Activated T-helper 1 cell treated with anti-CD3 and anti-CD28 coated beads, Interleukin-12 subunit alpha, Interleukin-12 subunit beta, Interleukin-2, Interleukin-4 antibody, amounts not matched to agents 30 ng/mL and 10 ng/mL and 1 ng/mL, durations not matched to agents 14 hours and 24 hours and 36 hours (primary cell): ENCODE measurements around the gene IFT88. TPM values are rescaled to one million over a fixed set of nuclear protein-coding genes. Genes with fewer than 3 reads are reported as not detected.

Source experiments
- DNase-seq: peaks from one replicate; pipeline ENCODE4 v3.0.0; 2021; ENCODE audit warnings: low spot score
- H3K27ac Mint-ChIP-seq: one replicate; pipeline ENCODE4 v1.8.0; 2021; ENCODE audit warnings: mild to moderate bottlenecking, mixed read lengths
- H3K27me3 Mint-ChIP-seq: one replicate; pipeline ENCODE4 v1.8.0; 2022; ENCODE audit warnings: mild to moderate bottlenecking, moderate library complexity, mixed read lengths; ENCODE audit not compliant: insufficient read depth
- H3K36me3 Mint-ChIP-seq: one replicate; pipeline ENCODE4 v1.8.0; 2021; ENCODE audit warnings: low read depth, mixed read lengths
- H3K4me1 Mint-ChIP-seq: one replicate; pipeline ENCODE4 v1.8.0; 2021; ENCODE audit warnings: low read depth, mixed read lengths
- H3K4me3 Mint-ChIP-seq: one replicate; pipeline ENCODE4 v1.8.0; 2021; ENCODE audit warnings: mild to moderate bottlenecking, moderate library complexity, mixed read lengths
- H3K9me3 Mint-ChIP-seq: one replicate; pipeline ENCODE4 v1.8.0; 2021; ENCODE audit warnings: mixed read lengths
- intact Hi-C: fragments of 100-400 bp; cut with micrococcal nuclease; formaldehyde crosslinking; loops from one replicate; pipeline ENCODE4 v1.15.1; 2024
- total RNA-seq: library from RNA; stranded (reverse); gene quantifications from 2 replicates; pipeline ENCODE4 v1.2.3, GENCODE V29; 2022

IFT88 gene
- total RNA-seq, 1 donor from 2014 or later: 1.5 TPM

- Mint-ChIP-seq H3K9me3 (no peaks in the 10 kb centered on the region), H3K4me3 (no peak overlapping the region), H3K4me1 (no peaks in the 10 kb centered on the region), H3K27ac (no peak overlapping the region), H3K36me3 (no peaks in the 10 kb centered on the region), H3K27me3 (no peaks in the 10 kb centered on the region)
- no peak for DNase-seq
- intact Hi-C loops: no loop called here
Observed at GRCh38 chr13:20686863-20687579, 120.1 kb downstream of the IFT88 start.

DNA sequence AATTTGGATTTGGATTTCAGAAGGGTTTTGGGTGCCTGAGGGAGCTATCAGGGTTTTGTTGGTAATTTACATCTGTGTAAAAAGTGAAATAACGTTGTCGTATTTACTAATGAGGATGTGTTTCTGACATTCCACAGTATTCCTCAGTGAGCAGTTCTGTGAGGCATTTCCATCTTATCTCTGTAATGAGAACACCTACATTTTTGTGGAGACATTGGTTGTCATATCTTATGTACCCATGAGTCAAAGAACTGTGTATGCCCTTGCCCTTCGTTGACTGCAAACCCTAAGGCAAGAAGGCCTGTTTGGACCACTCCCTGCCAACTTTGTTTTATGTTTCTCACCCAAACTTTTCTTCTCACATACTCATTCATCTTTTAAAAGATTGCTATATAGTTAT lies 122.3 kb downstream of the IFT88 start:
- Mint-ChIP-seq H3K4me3 (no peak overlapping the region), H3K9me3 (no peaks in the 10 kb centered on the region), H3K4me1 (no peaks in the 10 kb centered on the region), H3K36me3 (no peaks in the 10 kb centered on the region), H3K27ac (no peak overlapping the region), H3K27me3 (no peaks in the 10 kb centered on the region)
- no peak for DNase-seq
- intact Hi-C loops: no loop called here

- Mint-ChIP-seq H3K9me3 (no peaks in the 10 kb centered on the region), H3K4me1 (no peaks in the 10 kb centered on the region), H3K27me3 (peaks cover 13% of the 10 kb centered on the region), H3K27ac (no peak overlapping the region), H3K36me3 (no peaks in the 10 kb centered on the region), H3K4me3 (no peak overlapping the region)
- intact Hi-C loops: no loop called here
- DNase-seq: no peak
Observed at GRCh38 chr13:20691616-20692015, 124.7 kb downstream of the IFT88 start.

GRCh38 chr13:20696073-20696472 lies 129.1 kb downstream of the IFT88 start:
- Mint-ChIP-seq H3K27ac (no peak overlapping the region), H3K4me1 (no peaks in the 10 kb centered on the region), H3K4me3 (no peak overlapping the region), H3K27me3 (peaks cover 34% of the 10 kb centered on the region), H3K36me3 (no peaks in the 10 kb centered on the region), H3K9me3 (no peaks in the 10 kb centered on the region)
- no peak for DNase-seq
- intact Hi-C loops: no loop called here

GRCh38 chr13:20699715-20700114 lies 132.8 kb downstream of the IFT88 start:
- Mint-ChIP-seq H3K36me3 (no peaks in the 10 kb centered on the region), H3K27ac (no peak overlapping the region), H3K27me3 (peaks cover 55% of the 10 kb centered on the region), H3K4me3 (no peak overlapping the region), H3K9me3 (no peaks in the 10 kb centered on the region), H3K4me1 (peaks cover 5% of the 10 kb centered on the region)
- intact Hi-C loops: loop anchor here (10.0 kb wide), 2 partner anchors 285 to 475 kb away; partner anchors contain the start of genes MRPL57 and SKA3
- no peak for DNase-seq

- H3K4me1 Mint-ChIP-seq: peaks cover 5% of the 10 kb centered on the region
- peaks cover 55% of the 10 kb centered on the region for H3K27me3 Mint-ChIP-seq
Observed at GRCh38 chr13:20700288-20700687, 133.3 kb downstream of the IFT88 start.

DNA sequence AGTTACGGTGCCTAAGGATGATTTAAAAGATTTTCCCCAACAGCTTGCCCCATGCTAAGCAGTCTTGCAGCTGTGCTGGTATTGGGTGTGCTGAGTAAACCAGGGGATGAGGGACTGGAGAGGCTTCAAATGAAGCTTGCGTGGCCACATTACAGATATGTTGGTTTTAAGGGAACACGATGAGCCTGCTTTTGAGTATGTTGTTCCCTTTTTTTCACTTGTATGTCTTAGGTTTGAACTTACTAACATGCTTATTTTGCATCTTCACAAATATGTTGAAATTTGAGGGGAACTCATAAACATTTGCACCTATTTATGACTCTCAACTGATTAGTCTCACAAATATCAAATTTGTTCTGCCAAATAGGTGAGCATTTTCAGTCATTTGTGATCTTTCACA lies 134.5 kb downstream of the IFT88 start:
- Mint-ChIP-seq H3K4me1 (peaks cover 5% of the 10 kb centered on the region), H3K9me3 (no peaks in the 10 kb centered on the region), H3K4me3 (no peak overlapping the region), H3K36me3 (no peaks in the 10 kb centered on the region), H3K27me3 (peaks cover 49% of the 10 kb centered on the region), H3K27ac (no peak overlapping the region)
- intact Hi-C loops: loop anchor here (10.0 kb wide), 2 partner anchors 287 to 473 kb away; partner anchors contain the start of genes MRPL57 and SKA3
- DNase-seq: no peak

More at GRCh38 chr13:20700288-20700687, 133.3 kb downstream of the IFT88 start:
- intact Hi-C loops: loop anchor here (10.0 kb wide), 2 partner anchors 285 to 475 kb away; partner anchors contain the start of genes MRPL57 and SKA3
- H3K4me3 Mint-ChIP-seq: no peak overlapping the region
- no peaks in the 10 kb centered on the region for H3K36me3 Mint-ChIP-seq
- H3K27ac Mint-ChIP-seq: no peak overlapping the region
- no peaks in the 10 kb centered on the region for H3K9me3 Mint-ChIP-seq
- DNase-seq: no peak

DNA sequence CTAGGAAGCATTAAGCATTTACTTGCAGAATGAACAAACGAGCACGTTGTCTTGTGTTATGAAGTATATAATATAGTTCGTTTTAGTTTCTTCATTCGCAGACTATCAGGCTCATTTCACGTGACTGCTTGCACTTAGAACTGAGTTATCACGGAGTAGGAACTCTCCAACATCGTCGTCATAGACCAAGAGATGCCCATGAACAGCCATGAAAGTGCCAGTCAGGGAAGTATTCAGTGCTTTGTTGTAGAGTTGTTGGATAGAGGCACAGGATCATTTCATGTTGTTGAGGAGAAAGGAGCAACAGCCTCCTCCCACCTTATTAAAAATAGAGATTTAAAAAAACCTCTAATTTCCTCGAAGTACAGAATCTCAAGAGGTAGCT lies 135.6 kb downstream of the IFT88 start:
- Mint-ChIP-seq H3K27ac (no peak overlapping the region), H3K36me3 (no peaks in the 10 kb centered on the region), H3K9me3 (no peaks in the 10 kb centered on the region), H3K27me3 (peaks cover 43% of the 10 kb centered on the region), H3K4me1 (peaks cover 5% of the 10 kb centered on the region), H3K4me3 (peak overlapping the region; percentile 91)
- DNase-seq: no peak
- intact Hi-C loops: loop anchor here (2.0 to 10.0 kb wide), 5 partner anchors 136 to 472 kb away; partner anchors contain the start of genes CRYL1, IFT88, MRPL57 and SKA3

DNA sequence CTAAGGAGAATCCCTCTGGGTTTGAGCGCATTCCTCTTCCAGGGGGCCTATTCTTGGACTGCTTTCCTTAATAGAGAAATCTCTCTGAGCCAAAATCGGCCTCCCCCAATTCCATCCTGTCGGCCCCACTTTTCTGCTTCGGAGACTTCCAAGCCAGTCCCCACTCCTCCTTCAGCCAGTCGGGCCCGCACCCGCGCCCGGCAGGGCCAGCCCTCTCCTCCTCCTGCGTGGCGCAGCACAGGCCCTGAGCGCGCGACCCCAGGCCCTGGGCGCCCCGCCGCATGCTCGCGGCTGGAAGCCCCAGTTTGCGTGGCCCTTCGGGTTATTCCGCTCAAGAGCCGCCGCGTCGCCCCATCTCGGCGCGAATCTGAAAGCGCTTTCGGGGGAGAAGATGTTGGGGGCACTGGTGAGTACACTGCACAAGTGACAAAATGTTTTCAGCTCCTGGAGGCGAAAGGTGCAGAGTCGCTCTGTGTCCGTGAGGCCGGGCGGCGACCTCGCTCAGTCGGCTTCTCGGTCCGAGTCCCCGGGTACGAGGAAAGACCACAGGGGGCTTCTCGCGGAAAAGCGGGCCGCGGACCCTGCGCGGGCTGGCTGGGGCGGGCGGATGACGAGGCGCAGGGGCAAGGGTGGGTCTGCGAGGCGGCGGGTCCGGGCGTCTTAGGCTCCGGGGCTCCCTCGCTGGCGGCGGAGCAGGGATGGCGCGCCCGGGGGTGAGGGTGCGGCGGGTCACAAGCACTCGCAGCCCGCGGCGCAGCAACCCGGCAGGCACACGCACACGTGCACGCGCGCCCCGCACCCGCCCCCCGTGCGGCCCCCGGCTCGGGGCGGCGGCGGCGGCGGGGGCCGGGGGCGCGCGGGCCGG lies 136.2 kb downstream of the IFT88 start, which contains the start of gene IL17D:
Gene IL17D, plus strand, starts transcription at position 785 of the 865 bp plus-strand sequence. CDS start 303 bp downstream, outside the sequence.
- H3K4me1 Mint-ChIP-seq: peaks cover 5% of the 10 kb centered on the region
- peak within 1 kb of the TSS; percentile 91 for H3K4me3 Mint-ChIP-seq
- no peaks in the 10 kb centered on the region for H3K9me3 Mint-ChIP-seq
- peaks cover 38% of the 10 kb centered on the region for H3K27me3 Mint-ChIP-seq
- intact Hi-C loops: loop anchor here (2.0 to 10.0 kb wide), 5 partner anchors 136 to 472 kb away; partner anchors contain the start of genes CRYL1, IFT88, MRPL57 and SKA3
- H3K27ac Mint-ChIP-seq: peak within 1 kb of the TSS; percentile 80
- no peaks in the 10 kb centered on the region for H3K36me3 Mint-ChIP-seq
- no peak for DNase-seq

DNA sequence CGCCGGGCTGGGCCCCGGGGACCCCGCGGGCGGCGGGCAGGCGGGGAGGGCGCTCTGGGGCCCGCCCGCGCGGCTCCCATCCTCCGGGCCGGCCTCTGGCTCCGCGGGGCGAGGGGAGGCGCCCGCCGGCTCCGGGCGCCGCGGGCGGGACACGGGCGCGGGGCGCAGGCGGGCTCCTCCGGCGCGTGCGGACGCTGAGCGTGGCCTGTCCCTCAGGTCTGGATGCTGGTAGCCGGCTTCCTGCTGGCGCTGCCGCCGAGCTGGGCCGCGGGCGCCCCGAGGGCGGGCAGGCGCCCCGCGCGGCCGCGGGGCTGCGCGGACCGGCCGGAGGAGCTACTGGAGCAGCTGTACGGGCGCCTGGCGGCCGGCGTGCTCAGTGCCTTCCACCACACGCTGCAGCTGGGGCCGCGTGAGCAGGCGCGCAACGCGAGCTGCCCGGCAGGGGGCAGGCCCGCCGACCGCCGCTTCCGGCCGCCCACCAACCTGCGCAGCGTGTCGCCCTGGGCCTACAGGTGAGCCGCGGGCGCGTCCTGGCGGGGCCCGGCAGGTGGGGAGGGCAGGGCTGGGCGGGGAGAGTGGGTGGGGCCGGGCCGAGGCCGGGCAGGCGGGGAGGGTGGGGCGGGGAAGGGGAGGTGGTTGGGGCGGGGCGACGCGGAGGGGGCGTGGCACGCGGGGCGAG lies 137.0 kb downstream of the IFT88 start:
- Mint-ChIP-seq H3K36me3 (no peaks in the 10 kb centered on the region), H3K27ac (no peak overlapping the region), H3K27me3 (peaks cover 40% of the 10 kb centered on the region), H3K9me3 (no peaks in the 10 kb centered on the region), H3K4me1 (peaks cover 5% of the 10 kb centered on the region), H3K4me3 (no peak overlapping the region)
- intact Hi-C loops: loop anchor here (1.0 to 10.0 kb wide), 8 partner anchors 69 to 507 kb away; partner anchors contain the start of genes CRYL1, EEF1AKMT1, IFT88 and MRPL57
- peak; percentile 65 for DNase-seq

DNA sequence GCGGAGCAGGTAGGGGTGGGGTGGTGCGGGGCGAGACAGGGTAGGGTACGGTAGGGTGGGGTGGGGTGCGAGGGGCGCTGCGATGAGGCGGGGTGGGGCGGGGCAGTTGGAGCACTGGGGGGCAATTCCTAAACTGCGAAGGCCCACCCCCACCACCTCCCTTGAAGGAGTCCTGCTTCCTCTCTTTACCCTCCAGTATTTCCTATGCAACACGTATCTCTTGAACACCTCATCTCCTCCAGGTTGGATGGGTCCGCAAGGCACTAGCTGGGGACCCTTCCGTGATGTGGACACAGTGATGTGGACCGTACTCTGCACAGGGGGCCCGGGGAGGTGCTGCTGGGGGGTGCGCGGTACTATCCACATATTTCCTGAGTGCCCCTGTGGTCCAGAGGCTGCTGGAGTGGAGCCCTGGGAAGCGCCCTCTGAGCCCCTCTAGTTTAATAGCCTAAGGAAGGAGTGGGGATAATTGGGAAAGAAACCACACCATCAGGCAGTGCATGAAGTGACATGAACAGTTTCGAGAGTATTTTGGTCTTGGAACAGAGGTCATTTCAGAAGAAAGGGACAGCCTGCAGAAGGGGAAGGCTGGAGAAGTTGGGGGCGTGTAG lies 137.6 kb downstream of the IFT88 start:
- Mint-ChIP-seq H3K4me1 (peaks cover 11% of the 10 kb centered on the region), H3K27ac (peak overlapping the region; percentile 52), H3K27me3 (peaks cover 40% of the 10 kb centered on the region), H3K4me3 (peak overlapping the region; percentile 78), H3K9me3 (no peaks in the 10 kb centered on the region), H3K36me3 (no peaks in the 10 kb centered on the region)
- intact Hi-C loops: loop anchor here (1.0 to 10.0 kb wide), 5 partner anchors 69 to 508 kb away; partner anchors contain the start of genes EEF1AKMT1, MRPL57, SKA3 and XPO4
- DNase-seq: no peak

GRCh38 chr13:20706661-20707060 lies 139.7 kb downstream of the IFT88 start:
- Mint-ChIP-seq H3K27me3 (peaks cover 29% of the 10 kb centered on the region), H3K4me1 (peaks cover 12% of the 10 kb centered on the region), H3K9me3 (no peaks in the 10 kb centered on the region), H3K36me3 (no peaks in the 10 kb centered on the region), H3K27ac (peak overlapping the region; percentile 12), H3K4me3 (no peak overlapping the region)
- intact Hi-C loops: loop anchor here (10.0 kb wide), 2 partner anchors 292 to 468 kb away; partner anchors contain the start of genes MRPL57 and SKA3
- no peak for DNase-seq
